PC-9 (cell line): ENCODE data around the gene RNF141. TPM values are rescaled to one million over a fixed set of nuclear protein-coding genes. Genes with fewer than 3 reads are reported as not detected.

Experiments
- BruUV-seq: library from RNA; stranded (reverse); fragments of 400-500 nt; replicated peaks from 2 replicates; lab custom pipeline; 2021; lab: Mats Ljungman, UMichigan
- CTCF ChIA-PET: fragments of 300-600 bp; sonication (Branson Sonifier 250); formaldehyde crosslinking; loops from one replicate; lab custom pipeline; 2022; ENCODE audit warnings: antibody characterized with exemption; lab: Charles Lee
- POLR2A ChIA-PET: fragments of 300-600 bp; sonication (Branson Sonifier 250); formaldehyde crosslinking; loops from one replicate; lab custom pipeline; 2022; ENCODE audit warnings: antibody characterized with exemption; ENCODE audit not compliant: unreplicated experiment; lab: Charles Lee
- DNase-seq, 2 experiments: peaks; one replicate each; pipeline versions ENCODE4 v3.0.0 to v3.0.0-alpha.2; 2015 to 2022; ENCODE audit warnings: mixed read lengths in 1 of 2
- H2AFZ ChIP-seq: fragments of 200-600 bp; sonication (generic); 2 replicates; pipeline ENCODE4 v1.8.1; 2017; ENCODE audit warnings: antibody characterized with exemption
- H3F3A ChIP-seq: fragments of 200-600 bp; sonication (generic); 2 replicates; pipeline ENCODE4 v1.8.1; 2017; ENCODE audit warnings: antibody characterized with exemption, mild to moderate bottlenecking, low read depth; ENCODE audit not compliant: insufficient read depth
- H3K27ac ChIP-seq: fragments of 200-600 bp; sonication (generic); 2 replicates; pipeline ENCODE4 v1.6.1; 2016; ENCODE audit warnings: mixed run types
- H3K27me3 ChIP-seq: fragments of 200-600 bp; sonication (generic); 2 replicates; pipeline ENCODE4 v1.6.1; 2016; ENCODE audit warnings: low read depth, mixed run types; ENCODE audit not compliant: insufficient read depth
- H3K36me3 ChIP-seq: fragments of 200-600 bp; sonication (generic); 2 replicates; pipeline ENCODE4 v1.6.1; 2016; ENCODE audit warnings: low read depth, mixed run types
- H3K4me1 ChIP-seq: fragments of 200-600 bp; sonication (generic); replicated peaks from 2 replicates; pipeline ENCODE4 v1.6.1; 2016; ENCODE audit warnings: mixed run types; ENCODE audit not compliant: insufficient read depth
- H3K4me2 ChIP-seq: fragments of 200-600 bp; sonication (generic); 2 replicates; pipeline ENCODE4 v1.6.1; 2017; ENCODE audit warnings: mixed run types
- H3K4me3 ChIP-seq: fragments of 200-600 bp; sonication (generic); 2 replicates; pipeline ENCODE4 v1.6.1; 2016; ENCODE audit warnings: mixed run types
- H3K79me2 ChIP-seq: fragments of 200-600 bp; sonication (generic); 2 replicates; pipeline ENCODE4 v1.6.1; 2017; ENCODE audit warnings: low read depth, mixed run types
- H3K9me2 ChIP-seq: fragments of 200-600 bp; sonication (generic); 2 replicates; pipeline ENCODE4 v1.8.1; 2017; ENCODE audit warnings: mild to moderate bottlenecking; ENCODE audit not compliant: insufficient read depth
- H3K9me3 ChIP-seq: fragments of 200-600 bp; sonication (generic); 2 replicates; pipeline ENCODE4 v1.8.1; 2016; ENCODE audit warnings: low read depth; ENCODE audit not compliant: insufficient read depth
- H4K20me1 ChIP-seq: fragments of 200-600 bp; sonication (generic); 2 replicates; pipeline ENCODE4 v1.8.1; 2017; ENCODE audit not compliant: insufficient read depth
- EZH2 ChIP-seq: fragments of 200-600 bp; sonication (generic); IDR thresholded peaks from 2 replicates; pipeline ENCODE4 v1.8.0; 2017; ENCODE audit warnings: antibody characterized with exemption, low read depth
- intact Hi-C: fragments of 100-400 bp; cut with micrococcal nuclease; formaldehyde crosslinking; loops from one replicate; pipeline ENCODE4 v1.10.0; 2022; ENCODE audit not compliant: unreplicated experiment
- total RNA-seq: library from RNA; stranded (reverse); gene quantifications from 2 replicates; pipeline ENCODE4 v1.2.3, GENCODE V29; 2021
- TF ChIP-seq, protein P1 (sequence below): fragments of 200-600 bp; sonication (generic); conservative IDR thresholded peaks from 2 replicates; pipeline ENCODE4 v1.6.1; 2017; ENCODE audit warnings: mixed run types, antibody characterized with exemption, mild to moderate bottlenecking, moderate library complexity

RNF141 gene
- total RNA-seq, 1 experiment from 2014 or later = 36.8 TPM

DNA sequence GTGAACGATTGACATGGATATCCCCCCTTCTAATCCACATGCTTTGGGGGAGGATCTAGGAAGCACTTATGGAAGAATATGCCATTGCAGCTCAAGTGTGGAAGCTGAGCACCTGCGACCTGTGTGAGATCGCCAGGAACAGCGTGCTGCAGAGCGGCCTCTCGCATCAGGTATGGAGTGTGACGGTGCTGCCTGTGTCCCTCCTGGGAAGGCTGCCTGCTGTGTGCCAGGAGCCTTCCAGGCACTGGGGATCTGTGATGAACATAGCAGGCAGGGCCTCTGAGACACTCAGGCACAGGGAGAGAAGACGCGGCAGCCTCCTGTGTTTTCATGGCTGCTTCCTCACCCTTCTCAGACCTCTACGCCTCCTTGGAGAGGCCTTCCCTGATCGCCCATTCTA is 36.5 kb downstream of the RNF141 start:
- intact Hi-C loops = no loop called here
- Histone ChIP-seq H3K79me2 (no peaks in the 10 kb centered on the region), H3K4me3 (no peak overlapping the region), H3K9me2 (no peaks in the 10 kb centered on the region), H3K4me2 (no peak overlapping the region), H3K27me3 (no peaks in the 10 kb centered on the region), H3K27ac (no peak overlapping the region), H3K4me1 (no peaks in the 10 kb centered on the region), H4K20me1 (no peaks in the 10 kb centered on the region), H3K9me3 (no peaks in the 10 kb centered on the region), H3F3A (no peaks in the 10 kb centered on the region), H2AFZ (no peak overlapping the region), H3K36me3 (no peaks in the 10 kb centered on the region)
- CTCF ChIA-PET = no interaction called here
- BruUV-seq = no TSS peak
- DNase-seq = no peak
- TF ChIP-seq, protein P1, sequence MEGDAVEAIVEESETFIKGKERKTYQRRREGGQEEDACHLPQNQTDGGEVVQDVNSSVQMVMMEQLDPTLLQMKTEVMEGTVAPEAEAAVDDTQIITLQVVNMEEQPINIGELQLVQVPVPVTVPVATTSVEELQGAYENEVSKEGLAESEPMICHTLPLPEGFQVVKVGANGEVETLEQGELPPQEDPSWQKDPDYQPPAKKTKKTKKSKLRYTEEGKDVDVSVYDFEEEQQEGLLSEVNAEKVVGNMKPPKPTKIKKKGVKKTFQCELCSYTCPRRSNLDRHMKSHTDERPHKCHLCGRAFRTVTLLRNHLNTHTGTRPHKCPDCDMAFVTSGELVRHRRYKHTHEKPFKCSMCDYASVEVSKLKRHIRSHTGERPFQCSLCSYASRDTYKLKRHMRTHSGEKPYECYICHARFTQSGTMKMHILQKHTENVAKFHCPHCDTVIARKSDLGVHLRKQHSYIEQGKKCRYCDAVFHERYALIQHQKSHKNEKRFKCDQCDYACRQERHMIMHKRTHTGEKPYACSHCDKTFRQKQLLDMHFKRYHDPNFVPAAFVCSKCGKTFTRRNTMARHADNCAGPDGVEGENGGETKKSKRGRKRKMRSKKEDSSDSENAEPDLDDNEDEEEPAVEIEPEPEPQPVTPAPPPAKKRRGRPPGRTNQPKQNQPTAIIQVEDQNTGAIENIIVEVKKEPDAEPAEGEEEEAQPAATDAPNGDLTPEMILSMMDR = no peak
- TF ChIP-seq EZH2 = no peak
- POLR2A ChIA-PET = interaction anchor here (0.8 kb wide), 1 partner anchor 83 kb away, joined by 5 read pairs; no protein-coding TSS in a partner anchor

DNA sequence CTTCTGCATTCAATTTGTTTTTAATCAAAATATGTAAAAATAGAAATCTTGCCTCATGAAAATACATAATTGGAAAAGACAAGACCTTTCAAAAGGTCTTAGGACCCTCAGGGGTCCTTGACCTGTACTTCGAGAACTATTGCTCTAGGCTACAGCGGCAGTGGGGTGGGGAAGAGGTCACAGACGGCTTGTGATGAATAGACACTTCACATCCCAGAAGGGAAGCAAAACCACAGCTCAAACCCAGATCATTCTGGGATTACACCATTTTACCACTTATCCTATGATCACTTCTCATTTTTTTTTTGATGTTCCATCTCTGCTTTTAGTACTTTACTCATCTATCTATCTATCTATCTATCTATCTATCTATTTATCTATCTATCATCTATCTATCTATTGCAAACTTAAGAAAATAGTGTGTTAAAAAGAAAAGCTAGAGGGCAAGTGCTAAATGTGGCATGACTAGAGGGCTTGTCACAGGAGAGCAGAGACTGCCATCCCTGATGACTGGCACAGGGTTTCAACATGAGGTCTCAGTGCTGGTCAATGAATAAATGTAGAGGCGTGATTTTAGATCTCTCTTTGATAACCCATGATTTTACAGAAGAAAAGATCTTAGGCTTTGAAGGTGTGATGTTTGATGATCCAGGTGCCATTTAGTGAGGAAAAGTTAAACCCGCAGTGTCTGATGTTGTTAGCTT is 37.1 kb downstream of the RNF141 start:
- Histone ChIP-seq H3K4me1 (no peaks in the 10 kb centered on the region), H2AFZ (no peak overlapping the region), H3K4me2 (no peak overlapping the region), H4K20me1 (no peaks in the 10 kb centered on the region), H3K9me2 (no peaks in the 10 kb centered on the region), H3F3A (no peaks in the 10 kb centered on the region), H3K79me2 (no peaks in the 10 kb centered on the region), H3K36me3 (no peaks in the 10 kb centered on the region), H3K4me3 (no peak overlapping the region), H3K27me3 (no peaks in the 10 kb centered on the region), H3K27ac (no peak overlapping the region), H3K9me3 (no peaks in the 10 kb centered on the region)
- intact Hi-C loops = no loop called here
- no peak for DNase-seq
- TF ChIP-seq, protein P1 = no peak
- no peak for TF ChIP-seq EZH2
- POLR2A ChIA-PET = interaction anchor here (0.8 kb wide), 1 partner anchor 83 kb away, joined by 5 read pairs; no protein-coding TSS in a partner anchor
- CTCF ChIA-PET = no interaction called here
- BruUV-seq = no TSS peak

DNA sequence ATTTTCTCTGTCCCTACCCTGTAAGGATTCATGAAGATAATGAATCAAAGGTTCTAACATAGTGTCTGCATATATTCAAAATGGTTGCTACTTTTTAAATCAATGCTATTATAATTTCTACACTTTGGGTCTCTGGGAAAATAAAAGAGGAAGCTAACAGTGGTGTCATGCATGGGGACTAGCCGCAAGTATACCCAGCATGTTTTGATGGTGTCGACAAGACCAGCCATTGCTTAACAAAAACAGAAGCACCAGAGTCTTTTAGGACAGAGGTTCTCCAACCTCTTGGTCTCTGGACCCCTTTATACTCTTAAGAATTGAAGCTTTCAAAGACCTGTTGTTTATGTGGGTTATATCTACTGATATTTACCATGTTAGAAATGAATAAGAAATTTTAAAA is 37.8 kb downstream of the RNF141 start:
- Histone ChIP-seq H3K4me3 (no peak overlapping the region), H3K4me1 (no peaks in the 10 kb centered on the region), H3K36me3 (no peaks in the 10 kb centered on the region), H3K79me2 (no peaks in the 10 kb centered on the region), H4K20me1 (no peaks in the 10 kb centered on the region), H3K9me2 (no peaks in the 10 kb centered on the region), H3K27me3 (no peaks in the 10 kb centered on the region), H3K9me3 (no peaks in the 10 kb centered on the region), H3K27ac (no peak overlapping the region), H3K4me2 (no peak overlapping the region), H2AFZ (no peak overlapping the region), H3F3A (no peaks in the 10 kb centered on the region)
- BruUV-seq = no TSS peak
- intact Hi-C loops = no loop called here
- CTCF ChIA-PET = no interaction called here
- POLR2A ChIA-PET = interaction anchor here (0.7 kb wide), 1 partner anchor 48 kb away, joined by 6 read pairs; the partner anchor contains the start of gene AMPD3
- TF ChIP-seq EZH2 = no peak
- TF ChIP-seq, protein P1 = no peak
- no peak for DNase-seq
